NCI-H2107 treated with DMSO at 0.1 percent for 48 hours (cell line): ENCODE measurements around the gene ECE1.

ENCODE experiments used
- DNase-seq: peaks from one replicate; lab custom pipeline; 2025; ENCODE audit not compliant: unreplicated experiment; lab: John Stamatoyannopoulos, UW

ECE1 gene

GRCh38 chr1:21308847-21309652 lies 18.8 kb upstream of the ECE1 start:
- DNase-seq: no peak

- DNase-seq: no peak
Measured at GRCh38 chr1:21308330-21308729, 18.1 kb upstream of the ECE1 start.

- DNase-seq: no peak
Measured at GRCh38 chr1:21307663-21308305, 17.5 kb upstream of the ECE1 start.

GRCh38 chr1:21307210-21307609 lies 16.9 kb upstream of the ECE1 start:
- no peak for DNase-seq

GRCh38 chr1:21305900-21306189 lies 15.6 kb upstream of the ECE1 start:
- no peak for DNase-seq

GRCh38 chr1:21305155-21305899 lies 15.1 kb upstream of the ECE1 start:
- no peak for DNase-seq

- no peak for DNase-seq
Measured at GRCh38 chr1:21304488-21304887, 14.2 kb upstream of the ECE1 start.

- no peak for DNase-seq
Measured at GRCh38 chr1:21302747-21303715, 12.8 kb upstream of the ECE1 start.

GRCh38 chr1:21301794-21302440 lies 11.7 kb upstream of the ECE1 start:
- no peak for DNase-seq

- DNase-seq: no peak
Measured at GRCh38 chr1:21300774-21301173, 10.5 kb upstream of the ECE1 start.

GRCh38 chr1:21299780-21300395 lies 9.6 kb upstream of the ECE1 start:
- DNase-seq: no peak

- no peak for DNase-seq
Measured at GRCh38 chr1:21298981-21299391, 8.7 kb upstream of the ECE1 start.

- DNase-seq: no peak
Measured at GRCh38 chr1:21297975-21298374, 7.7 kb upstream of the ECE1 start.

- DNase-seq: no peak
Measured at GRCh38 chr1:21296509-21297354, 6.5 kb upstream of the ECE1 start.

GRCh38 chr1:21295545-21295944 lies 5.3 kb upstream of the ECE1 start:
- no peak for DNase-seq

- DNase-seq: no peak
Measured at GRCh38 chr1:21295002-21295401, 4.7 kb upstream of the ECE1 start.

- DNase-seq: no peak
Measured at GRCh38 chr1:21294266-21294989, 4.2 kb upstream of the ECE1 start.

GRCh38 chr1:21293537-21294265 lies 3.4 kb upstream of the ECE1 start:
- no peak for DNase-seq
